ENCODE measurements around the gene CDK5RAP2. TPM values are rescaled to one million over a fixed set of nuclear protein-coding genes. Genes with fewer than 3 reads are reported as not detected.

Gene CDK5RAP2
- total RNA-seq, 1 experiment from 2014 or later: 56.4 TPM

DNA sequence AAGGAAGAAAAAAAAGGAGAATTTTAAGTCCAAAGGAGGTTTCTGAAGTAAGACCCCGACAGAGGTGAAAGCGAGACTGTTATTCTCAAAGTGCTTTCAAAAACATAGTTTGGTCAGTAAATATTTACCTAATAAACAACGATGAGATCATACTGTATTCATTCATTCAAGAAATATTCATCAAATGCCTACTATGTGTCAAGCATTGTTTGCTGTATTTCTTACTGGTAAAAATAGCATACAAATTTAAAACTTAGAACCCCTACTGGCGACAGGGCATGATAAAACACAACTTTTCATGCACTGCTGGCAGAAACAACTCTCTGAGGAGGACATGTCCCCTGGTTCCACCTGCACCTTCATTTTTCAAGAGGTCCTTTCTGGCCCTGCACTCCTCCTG is 190.7 kb downstream of the CDK5RAP2 start:
- H2AFZ ChIP-seq (ENCODE audit: low read length): no peak overlapping the region
- Mint-ChIP-seq H3K27ac (0 out of 7 replicates have a peak overlapping the region, but pooled peaks of 1 of the 3 experiments have one; percentile 72), H3K9me3 (no peaks in the 10 kb centered on the region), H3K36me3 (ENCODE audit: insufficient read depth in 1 of 3, low read depth in 3 of 3) (peaks cover 27 to 64% (median 47%) of the 10 kb centered on the region in 3 experiments), H3K27me3 (ENCODE audit: low read depth) (no peaks in the 10 kb centered on the region), H3K4me3 (no peak overlapping the region), H3K4me1 (no peaks in the 10 kb centered on the region)
- H2BK5ac ChIP-seq (ENCODE audit: insufficient read length, low read length): no peak overlapping the region
- H3K4ac ChIP-seq (ENCODE audit: low read depth, low read length): no peak overlapping the region
- no peak overlapping the region for H3K27ac ChIP-seq (ENCODE audit: insufficient read length, low read depth, low read length)
- no peak overlapping the region for H4K5ac ChIP-seq (ENCODE audit: insufficient read length, low read depth, low read length)
- H2BK12ac ChIP-seq (ENCODE audit: insufficient read length, low read depth, low read length): no peak overlapping the region
- no peaks in the 10 kb centered on the region for H3K27me3 ChIP-seq (ENCODE audit: insufficient read depth, low read length)
- H3K4me2 ChIP-seq (ENCODE audit: insufficient read depth, insufficient read length, low read length): no peak overlapping the region
- TF ChIP-seq, protein P1, sequence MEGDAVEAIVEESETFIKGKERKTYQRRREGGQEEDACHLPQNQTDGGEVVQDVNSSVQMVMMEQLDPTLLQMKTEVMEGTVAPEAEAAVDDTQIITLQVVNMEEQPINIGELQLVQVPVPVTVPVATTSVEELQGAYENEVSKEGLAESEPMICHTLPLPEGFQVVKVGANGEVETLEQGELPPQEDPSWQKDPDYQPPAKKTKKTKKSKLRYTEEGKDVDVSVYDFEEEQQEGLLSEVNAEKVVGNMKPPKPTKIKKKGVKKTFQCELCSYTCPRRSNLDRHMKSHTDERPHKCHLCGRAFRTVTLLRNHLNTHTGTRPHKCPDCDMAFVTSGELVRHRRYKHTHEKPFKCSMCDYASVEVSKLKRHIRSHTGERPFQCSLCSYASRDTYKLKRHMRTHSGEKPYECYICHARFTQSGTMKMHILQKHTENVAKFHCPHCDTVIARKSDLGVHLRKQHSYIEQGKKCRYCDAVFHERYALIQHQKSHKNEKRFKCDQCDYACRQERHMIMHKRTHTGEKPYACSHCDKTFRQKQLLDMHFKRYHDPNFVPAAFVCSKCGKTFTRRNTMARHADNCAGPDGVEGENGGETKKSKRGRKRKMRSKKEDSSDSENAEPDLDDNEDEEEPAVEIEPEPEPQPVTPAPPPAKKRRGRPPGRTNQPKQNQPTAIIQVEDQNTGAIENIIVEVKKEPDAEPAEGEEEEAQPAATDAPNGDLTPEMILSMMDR (conservative IDR thresholded peaks at IDR 0.05): no peak
- no peaks in the 10 kb centered on the region for H3K79me2 ChIP-seq (ENCODE audit: insufficient read depth, low read length)
- no peak overlapping the region for H4K91ac ChIP-seq (ENCODE audit: insufficient read length, low read depth, low read length)
- H3K18ac ChIP-seq (ENCODE audit: insufficient read length, low read depth, low read length): no peak overlapping the region
- no peaks in the 10 kb centered on the region for H3K9me3 ChIP-seq (ENCODE audit: control insufficient read depth, low read depth, low read length)
- H3K79me1 ChIP-seq (ENCODE audit: insufficient read depth, low read depth, low read length, poor library complexity, severe bottlenecking): no peaks in the 10 kb centered on the region
- H2BK20ac ChIP-seq (ENCODE audit: low read depth, low read length, poor library complexity, severe bottlenecking): no peak overlapping the region
- H2BK15ac ChIP-seq (ENCODE audit: low read depth, low read length): no peak overlapping the region
- no peaks in the 10 kb centered on the region for H4K20me1 ChIP-seq (ENCODE audit: control insufficient read depth, insufficient read depth, insufficient read length)
- WGBS (ENCODE audit: extremely low coverage, insufficient read length, low lambda C conversion rate): no CpG with 5 or more reads among the region's 4 CpGs
- H2AK5ac ChIP-seq (ENCODE audit: insufficient read length, low read length): no peak overlapping the region
- no peak overlapping the region for H3K56ac ChIP-seq (ENCODE audit: insufficient read length, low read depth, low read length)
- H3K23me2 ChIP-seq (ENCODE audit: insufficient read length, low read depth, low read length, poor library complexity, severe bottlenecking): no peaks in the 10 kb centered on the region
- DNase-seq: no peak
- no peak overlapping the region for H3K14ac ChIP-seq (ENCODE audit: insufficient read depth, low read length)
- no peaks in the 10 kb centered on the region for H3K4me1 ChIP-seq (ENCODE audit: insufficient read depth, low read length)
- H3T11ph ChIP-seq (ENCODE audit: low read length): no peak overlapping the region
- no peak overlapping the region for H2BK120ac ChIP-seq (ENCODE audit: low read depth, low read length, poor library complexity, severe bottlenecking)
- H3K9ac ChIP-seq (ENCODE audit: extremely low read depth, insufficient read length, low read length): no peak overlapping the region
- H3K23ac ChIP-seq (ENCODE audit: insufficient read length, low read depth, low read length): no peak overlapping the region
- no peak overlapping the region for H4K8ac ChIP-seq (replicated peaks; ENCODE audit: insufficient read length, low read depth, low read length)

Measured in H9 (cell line).